Lung (tissue), 12 donors: Measurements from ENCODE around the gene CAND1. TPM values are rescaled to one million over a fixed set of nuclear protein-coding genes. Genes with fewer than 3 reads are reported as not detected.

ENCODE experiments used
- ATAC-seq: fragments of 200-7000 bp; cut with Tn5 transposase; one replicate; pipeline ENCODE4 v1.9.1; 2020; ENCODE audit warnings: moderate number of reproducible peaks; ENCODE audit not compliant: insufficient read depth, low FRiP score
- DNase-seq, 3 donors: peaks; one replicate each; pipeline ENCODE4 v3.0.0-alpha.2; 2013 to 2017
- H3K27ac ChIP-seq, 2 donors: one replicate each; pipeline ENCODE4 v1.5.1; 2013; ENCODE audit warnings: mild to moderate bottlenecking in 2 of 2, moderate library complexity in 2 of 2, control low read depth in 1 of 2, inconsistent platforms in 1 of 2, low read depth in 1 of 2, low read length in 1 of 2
- H3K27me3 ChIP-seq, 3 donors: one replicate each; pipeline ENCODE4 v1.5.1; 2013; ENCODE audit warnings: low read length in 2 of 3; ENCODE audit not compliant: control insufficient read depth in 3 of 3, insufficient read depth in 3 of 3
- H3K36me3 ChIP-seq, 4 donors: one replicate each; pipeline ENCODE4 v1.5.1; 2013; ENCODE audit warnings: low read length in 4 of 4, mild to moderate bottlenecking in 1 of 4, moderate library complexity in 1 of 4; ENCODE audit not compliant: control insufficient read depth in 4 of 4, insufficient read depth in 4 of 4
- H3K4me1 ChIP-seq, 5 donors: one replicate each; pipeline ENCODE4 v1.5.1; 2013; ENCODE audit warnings: low read length in 5 of 5, mild to moderate bottlenecking in 2 of 5, moderate library complexity in 1 of 5; ENCODE audit not compliant: control insufficient read depth in 5 of 5, insufficient read depth in 5 of 5
- H3K4me3 ChIP-seq: one replicate; pipeline ENCODE4 v1.5.1; 2013; ENCODE audit warnings: mild to moderate bottlenecking, control low read depth, moderate library complexity
- H3K9ac ChIP-seq, 2 donors: one replicate each; pipeline ENCODE4 v1.5.1; 2013; ENCODE audit warnings: low read length in 2 of 2, control low read depth in 1 of 2; ENCODE audit not compliant: insufficient read depth in 1 of 2
- H3K9me3 ChIP-seq, 4 donors: one replicate each; pipeline ENCODE4 v1.5.1; 2013; ENCODE audit warnings: low read length in 3 of 4, mild to moderate bottlenecking in 1 of 4, moderate library complexity in 1 of 4; ENCODE audit not compliant: control insufficient read depth in 4 of 4, insufficient read depth in 3 of 4
- CTCF ChIP-seq: IDR thresholded peaks from 2 replicates; pipeline ENCODE4 v1.5.1; 2012; ENCODE audit warnings: mild to moderate bottlenecking; ENCODE audit errors: control extremely low read depth, extremely low read depth
- WGBS, 2 donors: extraction: QIAGEN DNeasy Blood & Tissue Kit; methylation state at CpG; one replicate each; pipeline ENCODE4 v1.1.7; 2013; 5-methylcytosine and 5-hydroxymethylcytosine counted together
- polyA plus RNA-seq, 2 donors: library from polyadenylated mRNA; stranded (reverse); fragments of 200-250 nt; gene quantifications; one replicate each; pipeline ENCODE4 v1.2.1, GENCODE V29; 2013
- total RNA-seq, 2 donors: library from RNA; depleted of rRNA in 1 of 2; stranded (reverse); fragments of >200 nt in 1 of 2; gene quantifications; one replicate each; pipeline ENCODE4 v1.2.1, GENCODE V29; 2014 to 2021
- donor health status: control.
- donor health status: control.
- donor health status: Bipolar disorder and iron deficiency.
- donor health status: healthy.
- donor health status: DM: yes; HTN: yes; CAD: no.

Gene CAND1
- total and polyA plus RNA-seq, 4 donors, result 12.9 to 194 (median 66.0) TPM

- Histone ChIP-seq H3K4me3 (no peak overlapping the region), H3K9me3 (peaks cover 0 to 8% (median 1%) of the 10 kb centered on the region in 4 donors), H3K27me3 (no peaks in the 10 kb centered on the region), H3K36me3 (peaks cover 2 to 15% (median 7%) of the 10 kb centered on the region in 4 donors), H3K27ac (no peak overlapping the region), H3K4me1 (peaks cover 0 to 10% (median 0%) of the 10 kb centered on the region in 5 donors), H3K9ac (no peak overlapping the region)
- no peak for TF ChIP-seq CTCF
- 71 to 76% methylated on average over 3 of the region's 3 CpGs for WGBS, 2 donors
- DNase-seq (peak in 2 of 3 donors; percentile 14 to 17), ATAC-seq (no peak)
These were observed 51.6 kb downstream of the CAND1 start for GRCh38 chr12:67320614-67321295.

GRCh38 chr12:67322580-67322979 lies 53.4 kb downstream of the CAND1 start:
- H3K9me3 ChIP-seq, result peaks cover 0 to 8% (median 1%) of the 10 kb centered on the region in 4 donors
- no peak overlapping the region for H3K27ac ChIP-seq
- no peaks in the 10 kb centered on the region for H3K27me3 ChIP-seq
- DNase-seq (no peak), ATAC-seq (no peak)
- no peak for TF ChIP-seq CTCF
- H3K4me3 ChIP-seq, result no peak overlapping the region
- no peak overlapping the region for H3K9ac ChIP-seq
- peaks cover 2 to 7% (median 3%) of the 10 kb centered on the region in 4 donors for H3K36me3 ChIP-seq
- WGBS, 2 donors, result 92 to 100% methylated on average over 12 of the region's 12 CpGs
- peaks cover 0 to 10% (median 0%) of the 10 kb centered on the region in 5 donors for H3K4me1 ChIP-seq

- Histone ChIP-seq H3K27me3 (no peaks in the 10 kb centered on the region), H3K4me3 (no peak overlapping the region), H3K36me3 (peaks cover 2 to 7% (median 3%) of the 10 kb centered on the region in 4 donors), H3K9ac (no peak overlapping the region), H3K27ac (no peak overlapping the region), H3K4me1 (peaks cover 0 to 10% (median 0%) of the 10 kb centered on the region in 5 donors), H3K9me3 (peaks cover 0 to 8% (median 1%) of the 10 kb centered on the region in 4 donors)
- DNase-seq (no peak), ATAC-seq (no peak)
- 98 to 100% methylated on average over 3 of the region's 3 CpGs for WGBS, 2 donors
- TF ChIP-seq CTCF, result no peak
These were observed 53.8 kb downstream of the CAND1 start for GRCh38 chr12:67323007-67323406.
